GM23248 (cell line): ENCODE measurements around the gene ANXA3.
"Not testable (repeated sequence)": the region's sequence is repeated elsewhere in the genome, so short reads cannot be mapped to it uniquely, and the experiment has no call there.

Source experiments
- EZH2 ChIP-seq: fragments of 200-600 bp; sonication (generic); IDR thresholded peaks from 2 replicates; pipeline ENCODE4 v1.6.1; 2018; ENCODE audit warnings: antibody characterized with exemption, mild to moderate bottlenecking; ENCODE audit not compliant: insufficient read depth, poor library complexity, severe bottlenecking
- EZH2phosphoT487 ChIP-seq: fragments of 200-600 bp; sonication (generic); IDR thresholded peaks from 2 replicates; pipeline ENCODE4 v1.6.1; 2018; ENCODE audit warnings: antibody characterized with exemption, moderate library complexity, mild to moderate bottlenecking, low read depth; ENCODE audit not compliant: insufficient read depth

DNA sequence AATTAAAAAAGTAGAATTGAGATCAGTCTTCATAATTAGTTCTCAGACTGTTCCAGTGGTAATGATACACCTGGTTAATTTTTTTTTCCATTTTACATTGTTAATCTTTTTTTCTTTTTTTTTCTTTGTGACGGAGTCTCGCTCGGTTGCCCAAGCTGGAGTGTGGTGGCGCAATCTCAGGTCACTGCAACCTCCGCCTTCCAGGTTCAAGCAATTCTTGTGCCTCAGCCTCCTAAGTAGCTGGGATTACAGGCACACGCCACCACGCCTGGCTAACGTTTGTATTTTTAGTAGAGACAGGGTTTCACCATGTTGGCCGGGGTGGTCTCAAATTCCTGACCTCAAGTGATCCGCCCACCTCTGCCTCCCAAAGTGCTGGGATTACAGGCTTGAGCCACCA, 46.9 kb downstream of the ANXA3 start:
- TF ChIP-seq EZH2, EZH2phosphoT487: not testable (repeated sequence)
